OCI-LY3 (cell line): ENCODE measurements around the gene ZSCAN30.

Experiments used
- H2AFZ ChIP-seq: fragments of 200-600, 300-600 bp; shearing (Covaris generic); 2 replicates; pipeline ENCODE4 v1.6.0; 2014; ENCODE audit warnings: antibody characterized with exemption, low read depth, low read length
- H3K27ac ChIP-seq: fragments of 200-600, 300-600 bp; sonication (generic); 2 replicates; pipeline ENCODE4 v1.5.1; 2014; ENCODE audit warnings: mild to moderate bottlenecking, low read length, moderate library complexity, mixed read lengths
- H3K27me3 ChIP-seq: fragments of 200-600, 300-600 bp; sonication (generic); 2 replicates; pipeline ENCODE4 v1.6.1; 2014; ENCODE audit warnings: low read depth, low read length, mixed read lengths
- H3K36me3 ChIP-seq: fragments of 200-600, 300-600 bp; sonication (generic); replicated peaks from 2 replicates; pipeline ENCODE3; 2014; ENCODE audit warnings: low read depth, low read length, mixed read lengths
- H3K4me1 ChIP-seq: fragments of 300-600, 200-600 bp; sonication (generic); 2 replicates; pipeline ENCODE4 v1.6.1; 2014; ENCODE audit warnings: low read length, mixed read lengths
- H3K4me2 ChIP-seq: fragments of 200-600, 300-600 bp; sonication (generic); 2 replicates; pipeline ENCODE4 v1.6.1; 2014; ENCODE audit warnings: low read length, mixed read lengths
- H3K4me3 ChIP-seq: fragments of 300-600, 200-600 bp; sonication (generic); 2 replicates; pipeline ENCODE4 v1.5.1; 2014; ENCODE audit warnings: antibody characterized with exemption, mild to moderate bottlenecking, low read length, moderate library complexity
- H3K79me2 ChIP-seq: fragments of 300-600, 200-600 bp; shearing (Covaris generic); 2 replicates; pipeline ENCODE4 v1.6.1; 2014; ENCODE audit warnings: mild to moderate bottlenecking, low read length, mixed read lengths
- H3K9ac ChIP-seq: fragments of 300-600, 200-600 bp; shearing (Covaris generic); 2 replicates; pipeline ENCODE4 v1.6.0; 2014; ENCODE audit warnings: mild to moderate bottlenecking, low read length, moderate library complexity
- H3K9me3 ChIP-seq: fragments of 200-600, 300-600 bp; shearing (Covaris generic); 2 replicates; pipeline ENCODE4 v1.6.1; 2014; ENCODE audit warnings: low read length, mixed read lengths; ENCODE audit not compliant: insufficient read depth
- H4K20me1 ChIP-seq: fragments of 200-600, 300-600 bp; sonication (generic); 2 replicates; pipeline ENCODE4 v1.6.1; 2016; ENCODE audit warnings: low read length, mixed read lengths; ENCODE audit not compliant: insufficient read depth
- CTCF ChIP-seq: fragments of 200-600, 300-600 bp; sonication (generic); IDR thresholded peaks from 2 replicates; pipeline ENCODE4 v1.5.1; 2014; ENCODE audit warnings: antibody characterized with exemption, low read length, low read depth
- EZH2phosphoT487 ChIP-seq: fragments of 200-600 bp; shearing (Covaris generic); IDR thresholded peaks from 2 replicates; pipeline ENCODE4 v1.6.1; 2018; ENCODE audit warnings: antibody characterized with exemption, mixed run types, low read depth

ZSCAN30 gene

GRCh38 chr18:35324926-35325655 lies 35.1 kb upstream of the ZSCAN30 start:
- no peaks in the 10 kb centered on the region for H3K27me3 ChIP-seq
- H2AFZ ChIP-seq = no peak overlapping the region
- no peak overlapping the region for H3K4me3 ChIP-seq
- H4K20me1 ChIP-seq = no peaks in the 10 kb centered on the region
- H3K9me3 ChIP-seq = no peaks in the 10 kb centered on the region
- H3K27ac ChIP-seq = no peak overlapping the region
- H3K4me2 ChIP-seq = no peak overlapping the region
- H3K9ac ChIP-seq = no peak overlapping the region
- H3K36me3 ChIP-seq = no peaks in the 10 kb centered on the region
- TF ChIP-seq EZH2phosphoT487 = no peak
- TF ChIP-seq CTCF = no peak
- H3K4me1 ChIP-seq = no peaks in the 10 kb centered on the region
- H3K79me2 ChIP-seq = no peaks in the 10 kb centered on the region

- H3K27ac ChIP-seq = no peak overlapping the region
- H2AFZ ChIP-seq = no peak overlapping the region
- no peaks in the 10 kb centered on the region for H3K4me1 ChIP-seq
- H3K36me3 ChIP-seq = no peaks in the 10 kb centered on the region
- no peak overlapping the region for H3K9ac ChIP-seq
- H3K9me3 ChIP-seq = no peaks in the 10 kb centered on the region
- no peaks in the 10 kb centered on the region for H4K20me1 ChIP-seq
- no peak overlapping the region for H3K4me3 ChIP-seq
- H3K27me3 ChIP-seq = no peaks in the 10 kb centered on the region
- H3K79me2 ChIP-seq = no peaks in the 10 kb centered on the region
- TF ChIP-seq EZH2phosphoT487 = no peak
- TF ChIP-seq CTCF = no peak
- H3K4me2 ChIP-seq = no peak overlapping the region
Observed at GRCh38 chr18:35322486-35323458, 32.7 kb upstream of the ZSCAN30 start.

- Histone ChIP-seq H3K4me2 (no peak overlapping the region), H3K79me2 (no peaks in the 10 kb centered on the region), H3K9ac (no peak overlapping the region), H3K9me3 (peaks cover 36% of the 10 kb centered on the region), H3K27me3 (no peaks in the 10 kb centered on the region), H2AFZ (no peak overlapping the region), H3K4me1 (no peaks in the 10 kb centered on the region), H4K20me1 (no peaks in the 10 kb centered on the region), H3K36me3 (peaks cover 46% of the 10 kb centered on the region), H3K4me3 (no peak overlapping the region), H3K27ac (no peak overlapping the region)
- TF ChIP-seq EZH2phosphoT487 = no peak
- no peak for TF ChIP-seq CTCF
Observed at GRCh38 chr18:35311496-35311895, 21.5 kb upstream of the ZSCAN30 start.
